Measurements from ENCODE around the gene HMX1. TPM values are rescaled to one million over a fixed set of nuclear protein-coding genes. Genes with fewer than 3 reads are reported as not detected.

Gene HMX1
- total RNA-seq, 1 donor from 2014 or later, result not detected

- no peaks in the 10 kb centered on the region for H3K9me3 Mint-ChIP-seq
- no peak overlapping the region for H3K4me3 Mint-ChIP-seq (ENCODE audit: low read depth)
- intact Hi-C loops (cut with micrococcal nuclease), result no loop called here
- no peak overlapping the region for H3K27ac Mint-ChIP-seq
- peaks cover 67% of the 10 kb centered on the region for H3K27me3 Mint-ChIP-seq (ENCODE audit: low read depth)
- peaks cover 2% of the 10 kb centered on the region for H3K4me1 Mint-ChIP-seq (ENCODE audit: low read depth)
- DNase-seq (ENCODE audit: low spot score), result no peak
- H3K36me3 Mint-ChIP-seq (ENCODE audit: low read depth), result no peaks in the 10 kb centered on the region
These were observed 12.0 kb downstream of the HMX1 start for GRCh38 chr4:8859550-8860095.

- Mint-ChIP-seq H3K9me3 (no peaks in the 10 kb centered on the region), H3K4me1 (ENCODE audit: low read depth) (peaks cover 2% of the 10 kb centered on the region), H3K36me3 (ENCODE audit: low read depth) (no peaks in the 10 kb centered on the region), H3K27ac (no peak overlapping the region), H3K4me3 (ENCODE audit: low read depth) (no peak overlapping the region), H3K27me3 (ENCODE audit: low read depth) (peaks cover 61% of the 10 kb centered on the region)
- no peak for DNase-seq (ENCODE audit: low spot score)
- intact Hi-C loops (cut with micrococcal nuclease), result no loop called here
These were observed 12.9 kb downstream of the HMX1 start for GRCh38 chr4:8858701-8859210.

- Mint-ChIP-seq H3K27ac (peak overlapping the region; percentile 33), H3K4me1 (ENCODE audit: low read depth) (peaks cover 2% of the 10 kb centered on the region), H3K9me3 (no peaks in the 10 kb centered on the region), H3K36me3 (ENCODE audit: low read depth) (no peaks in the 10 kb centered on the region), H3K27me3 (ENCODE audit: low read depth) (peaks cover 60% of the 10 kb centered on the region), H3K4me3 (ENCODE audit: low read depth) (no peak overlapping the region)
- DNase-seq (ENCODE audit: low spot score), result no peak
- intact Hi-C loops (cut with micrococcal nuclease), result loop anchor here (2.0 kb wide), 1 partner anchor 35 kb away; no protein-coding TSS in a partner anchor
These were observed 13.6 kb downstream of the HMX1 start for GRCh38 chr4:8857766-8858700.

GRCh38 chr4:8856835-8857621, 14.6 kb downstream of the HMX1 start:
- intact Hi-C loops (cut with micrococcal nuclease), result loop anchor here (2.0 kb wide), 1 partner anchor 36 kb away; no protein-coding TSS in a partner anchor
- Mint-ChIP-seq H3K36me3 (ENCODE audit: low read depth) (no peaks in the 10 kb centered on the region), H3K27ac (no peak overlapping the region), H3K4me3 (ENCODE audit: low read depth) (peak overlapping the region; percentile 8), H3K9me3 (no peaks in the 10 kb centered on the region), H3K4me1 (ENCODE audit: low read depth) (peaks cover 2% of the 10 kb centered on the region), H3K27me3 (ENCODE audit: low read depth) (peaks cover 51% of the 10 kb centered on the region)
- no peak for DNase-seq (ENCODE audit: low spot score)

GRCh38 chr4:8855818-8856245, 15.8 kb downstream of the HMX1 start:
- intact Hi-C loops (cut with micrococcal nuclease), result loop anchor here (2.0 kb wide), 1 partner anchor 37 kb away; no protein-coding TSS in a partner anchor
- H3K4me3 Mint-ChIP-seq (ENCODE audit: low read depth), result no peak overlapping the region
- H3K27ac Mint-ChIP-seq, result no peak overlapping the region
- DNase-seq (ENCODE audit: low spot score), result no peak
- no peaks in the 10 kb centered on the region for H3K9me3 Mint-ChIP-seq
- no peaks in the 10 kb centered on the region for H3K36me3 Mint-ChIP-seq (ENCODE audit: low read depth)
- H3K4me1 Mint-ChIP-seq (ENCODE audit: low read depth), result peaks cover 2% of the 10 kb centered on the region
- H3K27me3 Mint-ChIP-seq (ENCODE audit: low read depth), result peaks cover 47% of the 10 kb centered on the region

- no peaks in the 10 kb centered on the region for H3K36me3 Mint-ChIP-seq (ENCODE audit: low read depth)
- H3K4me1 Mint-ChIP-seq (ENCODE audit: low read depth), result peaks cover 2% of the 10 kb centered on the region
- intact Hi-C loops (cut with micrococcal nuclease), result no loop called here
- H3K27ac Mint-ChIP-seq, result no peak overlapping the region
- H3K4me3 Mint-ChIP-seq (ENCODE audit: low read depth), result no peak overlapping the region
- H3K27me3 Mint-ChIP-seq (ENCODE audit: low read depth), result peaks cover 44% of the 10 kb centered on the region
- H3K9me3 Mint-ChIP-seq, result no peaks in the 10 kb centered on the region
- no peak for DNase-seq (ENCODE audit: low spot score)
These were observed 16.7 kb downstream of the HMX1 start for GRCh38 chr4:8854931-8855330.

- Mint-ChIP-seq H3K27ac (no peak overlapping the region), H3K4me1 (ENCODE audit: low read depth) (peaks cover 2% of the 10 kb centered on the region), H3K36me3 (ENCODE audit: low read depth) (no peaks in the 10 kb centered on the region), H3K9me3 (no peaks in the 10 kb centered on the region), H3K27me3 (ENCODE audit: low read depth) (peaks cover 36% of the 10 kb centered on the region), H3K4me3 (ENCODE audit: low read depth) (no peak overlapping the region)
- no peak for DNase-seq (ENCODE audit: low spot score)
- intact Hi-C loops (cut with micrococcal nuclease), result no loop called here
These were observed 17.6 kb downstream of the HMX1 start for GRCh38 chr4:8854016-8854415.

- Mint-ChIP-seq H3K27ac (no peak overlapping the region), H3K36me3 (ENCODE audit: low read depth) (no peaks in the 10 kb centered on the region), H3K27me3 (ENCODE audit: low read depth) (peaks cover 33% of the 10 kb centered on the region), H3K4me3 (ENCODE audit: low read depth) (no peak overlapping the region), H3K9me3 (no peaks in the 10 kb centered on the region), H3K4me1 (ENCODE audit: low read depth) (peaks cover 2% of the 10 kb centered on the region)
- DNase-seq (ENCODE audit: low spot score), result no peak
- intact Hi-C loops (cut with micrococcal nuclease), result no loop called here
These were observed 18.4 kb downstream of the HMX1 start for GRCh38 chr4:8853249-8853648.

GRCh38 chr4:8852118-8852704, 19.4 kb downstream of the HMX1 start:
- H3K4me1 Mint-ChIP-seq (ENCODE audit: low read depth), result no peaks in the 10 kb centered on the region
- intact Hi-C loops (cut with micrococcal nuclease), result no loop called here
- peaks cover 29% of the 10 kb centered on the region for H3K27me3 Mint-ChIP-seq (ENCODE audit: low read depth)
- H3K36me3 Mint-ChIP-seq (ENCODE audit: low read depth), result no peaks in the 10 kb centered on the region
- no peak for DNase-seq (ENCODE audit: low spot score)
- no peak overlapping the region for H3K4me3 Mint-ChIP-seq (ENCODE audit: low read depth)
- H3K27ac Mint-ChIP-seq, result no peak overlapping the region
- no peaks in the 10 kb centered on the region for H3K9me3 Mint-ChIP-seq

GRCh38 chr4:8851321-8852117, 20.1 kb downstream of the HMX1 start:
- intact Hi-C loops (cut with micrococcal nuclease), result no loop called here
- Mint-ChIP-seq H3K27ac (no peak overlapping the region), H3K4me3 (ENCODE audit: low read depth) (no peak overlapping the region), H3K4me1 (ENCODE audit: low read depth) (no peaks in the 10 kb centered on the region), H3K27me3 (ENCODE audit: low read depth) (peaks cover 24% of the 10 kb centered on the region), H3K36me3 (ENCODE audit: low read depth) (no peaks in the 10 kb centered on the region), H3K9me3 (no peaks in the 10 kb centered on the region)
- DNase-seq (ENCODE audit: low spot score), result no peak

GRCh38 chr4:8850830-8851188, 20.8 kb downstream of the HMX1 start:
- DNase-seq (ENCODE audit: low spot score), result no peak
- intact Hi-C loops (cut with micrococcal nuclease), result no loop called here
- Mint-ChIP-seq H3K9me3 (no peaks in the 10 kb centered on the region), H3K27me3 (ENCODE audit: low read depth) (peaks cover 16% of the 10 kb centered on the region), H3K4me3 (ENCODE audit: low read depth) (no peak overlapping the region), H3K4me1 (ENCODE audit: low read depth) (no peaks in the 10 kb centered on the region), H3K27ac (no peak overlapping the region), H3K36me3 (ENCODE audit: low read depth) (no peaks in the 10 kb centered on the region)
